Cardiac fibroblast (primary cell): ENCODE measurements around the gene TMEM19.

Experiments used
- DNase-seq, 2 donors: peaks; one replicate each; pipeline versions ENCODE4 v3.0.0 to v3.0.0-alpha.2; 2010; ENCODE audit warnings: low read depth in 2 of 2
- H3K4me3 ChIP-seq, 2 donors: replicated peaks in 1 of 2; 1 replicate in 1 of 2; 2 replicates in 1 of 2; pipeline ENCODE4 v1.5.1; 2011; ENCODE audit warnings: low read depth in 2 of 2, low read length in 2 of 2, mild to moderate bottlenecking in 2 of 2, moderate library complexity in 1 of 2
- TF ChIP-seq, protein P1 (sequence below): IDR thresholded peaks from one replicate; pipeline ENCODE4 v1.5.1; 2011; ENCODE audit warnings: low read depth, mild to moderate bottlenecking, low read length, inconsistent platforms

The TMEM19 gene

DNA sequence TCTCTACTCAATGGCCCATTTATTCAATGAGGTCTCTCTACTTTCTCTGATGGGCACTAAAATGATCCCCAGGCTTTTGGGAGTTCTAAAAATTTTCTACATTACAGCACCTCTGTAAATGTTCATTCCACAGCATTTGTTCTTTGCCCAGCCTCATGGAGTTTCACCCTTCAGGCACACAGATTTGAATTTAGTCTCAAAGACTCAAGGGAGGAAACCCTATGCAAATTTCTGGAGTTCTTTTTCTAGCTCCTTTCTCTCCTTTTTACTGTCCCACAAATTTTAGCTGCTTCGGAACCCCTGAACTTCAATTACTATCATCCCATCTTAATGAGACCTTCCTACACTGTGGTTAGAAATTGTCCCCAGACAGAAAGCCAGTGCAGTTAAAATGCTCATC, 51.3 kb downstream of the TMEM19 start:
- TF ChIP-seq, protein P1, sequence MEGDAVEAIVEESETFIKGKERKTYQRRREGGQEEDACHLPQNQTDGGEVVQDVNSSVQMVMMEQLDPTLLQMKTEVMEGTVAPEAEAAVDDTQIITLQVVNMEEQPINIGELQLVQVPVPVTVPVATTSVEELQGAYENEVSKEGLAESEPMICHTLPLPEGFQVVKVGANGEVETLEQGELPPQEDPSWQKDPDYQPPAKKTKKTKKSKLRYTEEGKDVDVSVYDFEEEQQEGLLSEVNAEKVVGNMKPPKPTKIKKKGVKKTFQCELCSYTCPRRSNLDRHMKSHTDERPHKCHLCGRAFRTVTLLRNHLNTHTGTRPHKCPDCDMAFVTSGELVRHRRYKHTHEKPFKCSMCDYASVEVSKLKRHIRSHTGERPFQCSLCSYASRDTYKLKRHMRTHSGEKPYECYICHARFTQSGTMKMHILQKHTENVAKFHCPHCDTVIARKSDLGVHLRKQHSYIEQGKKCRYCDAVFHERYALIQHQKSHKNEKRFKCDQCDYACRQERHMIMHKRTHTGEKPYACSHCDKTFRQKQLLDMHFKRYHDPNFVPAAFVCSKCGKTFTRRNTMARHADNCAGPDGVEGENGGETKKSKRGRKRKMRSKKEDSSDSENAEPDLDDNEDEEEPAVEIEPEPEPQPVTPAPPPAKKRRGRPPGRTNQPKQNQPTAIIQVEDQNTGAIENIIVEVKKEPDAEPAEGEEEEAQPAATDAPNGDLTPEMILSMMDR = no peak
- no peak overlapping the region for H3K4me3 ChIP-seq
- no peak for DNase-seq

DNA sequence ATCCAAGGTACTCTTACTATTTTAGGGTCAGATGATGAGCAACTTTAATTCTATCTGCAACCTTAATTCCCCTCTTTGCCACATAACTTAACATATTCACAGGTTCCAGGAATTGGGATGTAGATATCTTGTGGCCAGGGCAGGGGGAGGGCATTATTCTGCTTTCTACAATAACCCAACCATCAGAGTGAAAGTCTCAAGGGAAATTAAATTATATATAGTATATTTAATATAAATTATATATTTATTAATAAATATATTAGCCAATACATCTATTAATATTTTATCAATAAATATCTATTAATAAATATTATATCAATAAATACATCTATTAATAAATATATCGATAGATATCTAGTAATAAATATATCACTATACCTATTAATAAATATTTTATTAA, 57.1 kb downstream of the TMEM19 start:
- TF ChIP-seq, protein P1 = no peak
- H3K4me3 ChIP-seq = no peak overlapping the region
- DNase-seq = no peak

DNA sequence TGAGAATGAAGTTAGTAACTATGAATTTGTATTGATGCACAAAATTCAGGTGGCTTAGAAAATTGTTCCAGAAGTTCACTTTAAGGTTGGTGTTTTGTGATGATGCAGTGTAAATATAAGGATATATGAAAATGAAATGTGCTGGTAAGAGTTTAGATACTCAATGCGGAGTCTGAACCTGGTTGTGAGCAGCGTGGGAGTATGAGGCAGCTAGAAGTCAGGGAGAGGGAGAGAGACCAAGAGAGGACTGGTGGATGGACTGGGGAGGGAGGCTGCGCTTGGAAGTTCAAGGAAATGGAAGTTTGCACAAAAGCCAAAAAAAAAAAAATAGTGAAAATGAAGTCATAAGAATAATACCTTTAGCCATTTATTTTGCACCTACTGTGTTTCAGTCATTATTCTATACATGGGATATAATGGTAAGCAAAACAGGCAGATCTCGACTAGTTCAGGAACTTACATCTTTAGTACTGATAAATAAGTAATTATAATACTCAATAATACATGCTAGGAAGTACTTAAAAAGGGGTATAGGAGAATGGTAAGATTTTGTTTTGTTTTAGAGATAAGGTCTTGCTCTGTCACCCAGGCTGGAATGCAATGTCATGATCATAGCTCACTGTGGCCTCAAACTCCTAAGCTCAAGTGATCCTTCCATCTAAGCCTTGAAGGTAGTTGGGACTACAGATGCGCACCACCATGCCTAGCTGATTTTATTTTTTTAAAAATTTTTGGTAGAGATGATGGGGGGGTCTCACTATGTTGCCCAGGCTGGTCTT, 58.8 kb downstream of the TMEM19 start:
- TF ChIP-seq, protein P1 = no peak
- no peak overlapping the region for H3K4me3 ChIP-seq
- DNase-seq = no peak

DNA sequence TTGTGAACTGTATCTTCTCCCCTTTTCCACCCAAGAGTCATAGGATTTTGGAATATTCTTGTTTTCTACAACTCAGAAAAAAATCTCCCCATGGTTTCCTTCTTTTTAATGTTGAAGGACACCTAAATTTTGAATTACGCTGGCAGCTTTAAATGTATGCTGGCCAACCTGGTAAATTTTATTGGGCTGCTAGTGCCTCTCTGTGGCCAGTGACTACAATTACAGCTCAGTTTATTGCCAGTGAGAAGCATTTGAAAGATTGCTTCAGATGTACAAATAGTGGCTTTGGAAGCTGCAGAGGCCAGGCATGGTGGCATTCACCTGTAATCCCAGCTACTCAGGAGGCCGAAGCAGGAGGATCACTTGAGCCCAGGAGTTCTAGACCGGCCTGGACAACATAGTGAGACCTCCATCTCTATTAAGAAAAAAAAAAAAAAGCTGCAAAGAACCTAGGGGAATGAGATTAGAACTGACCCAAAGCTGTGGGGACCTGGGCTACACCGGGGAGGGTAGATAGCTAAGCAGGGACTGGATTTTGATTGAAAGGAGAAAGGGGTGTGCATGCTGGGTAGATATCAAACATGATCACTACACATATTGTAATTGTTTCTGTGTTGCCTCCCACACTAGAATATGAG, 61.2 kb downstream of the TMEM19 start:
- TF ChIP-seq, protein P1 = peak; percentile 66
- DNase-seq = peak; percentile 80 to 81
- H3K4me3 ChIP-seq = no peak overlapping the region

DNA sequence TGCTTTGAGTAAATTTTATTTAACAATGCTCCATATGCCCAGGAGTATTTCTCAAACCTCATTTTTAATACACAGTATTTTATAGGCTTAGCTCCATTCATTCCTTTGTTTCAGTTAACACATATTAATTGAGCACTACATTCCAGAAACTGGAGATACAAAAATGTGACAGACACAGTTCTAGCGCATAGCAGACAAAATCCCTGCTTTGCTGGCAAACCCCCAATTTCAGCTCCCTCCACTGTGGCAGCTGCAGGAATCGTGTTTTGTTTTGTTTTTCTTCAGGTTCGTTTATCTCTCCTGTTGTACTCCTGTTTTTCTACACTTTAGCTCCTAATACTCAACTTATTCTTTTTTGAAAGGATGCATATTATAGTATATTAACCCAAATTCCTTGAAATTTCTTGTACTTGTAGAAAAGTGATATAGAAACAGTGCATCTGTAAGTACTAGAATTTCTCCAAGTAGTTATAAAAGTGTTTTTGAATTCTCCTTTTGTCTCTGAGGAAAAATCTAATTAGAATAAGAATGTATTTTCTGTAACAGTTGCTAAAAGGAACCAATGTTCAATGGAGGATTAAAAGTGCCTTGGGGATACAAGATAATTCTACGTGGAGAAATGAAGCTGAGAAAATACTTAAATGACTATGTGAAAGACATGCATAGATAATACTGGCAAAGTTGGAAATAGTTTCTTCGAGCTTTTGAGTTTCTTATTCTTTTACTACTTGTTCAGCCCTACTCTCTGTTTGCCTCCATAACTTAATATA, 62.4 kb downstream of the TMEM19 start:
- DNase-seq = no peak
- TF ChIP-seq, protein P1 = no peak
- H3K4me3 ChIP-seq = no peak overlapping the region

DNA sequence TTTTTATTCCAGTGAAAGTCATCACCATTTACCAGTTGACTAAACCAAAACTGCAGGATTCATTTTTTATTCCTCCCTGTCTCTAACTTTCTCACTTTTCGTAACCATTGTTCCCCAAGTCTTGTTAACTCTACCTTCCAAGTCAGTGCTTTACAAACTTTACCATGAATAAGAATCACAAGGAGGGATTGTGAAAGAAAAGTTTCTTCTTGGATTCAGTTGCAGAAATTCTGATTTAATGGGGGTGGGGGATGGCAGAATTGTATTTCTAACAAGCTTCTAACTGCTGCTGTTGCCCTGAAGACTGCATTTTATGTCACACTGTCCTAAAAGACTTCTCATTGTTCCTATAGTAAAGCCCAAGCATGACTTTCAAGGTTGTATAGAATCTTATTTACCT, 63.8 kb downstream of the TMEM19 start:
- no peak overlapping the region for H3K4me3 ChIP-seq
- peak; percentile 18 to 20 for DNase-seq
- TF ChIP-seq, protein P1 = no peak
